H1 (cell line): ENCODE data around the gene WDR27. TPM values are rescaled to one million over a fixed set of nuclear protein-coding genes. Genes with fewer than 3 reads are reported as not detected.

Experiments used
- CHD7 ChIP-seq: fragments of 300-600 bp; sonication (generic); IDR thresholded peaks from 2 replicates; pipeline ENCODE4 v1.7.1; 2012; ENCODE audit warnings: low read length, moderate library complexity, mild to moderate bottlenecking, inconsistent platforms; ENCODE audit not compliant: insufficient replicate concordance
- RXRA ChIP-seq: IDR thresholded peaks from 2 replicates; pipeline ENCODE4 v1.6.1; 2011; ENCODE audit warnings: low read depth, mild to moderate bottlenecking, low read length, moderate library complexity; ENCODE audit not compliant: insufficient read depth
- polyA plus RNA-seq, 7 experiments: library from polyadenylated mRNA; depleted of rRNA in 3 of 7; stranded (reverse) in 5 of 7; unstranded in 2 of 7; fragments of >200 nt in 5 of 7; fragments of 200-250 nt in 2 of 7; gene quantifications; 1 replicate in 5 of 7; 2 replicates in 1 of 7; 4 replicates in 1 of 7; pipeline versions ENCODE4 v1.2.1 to v1.2.3, GENCODE V29; 2011 to 2013; ENCODE audit warnings: missing spikeins in 2 of 7, mixed read lengths in 2 of 7
- total RNA-seq: library from RNA; stranded (reverse); fragmentation: NEBNext Ultra II Directional; extraction: Animal tissue kit (Norgen Biotek cat#: 25700); gene quantifications from 2 replicates; pipeline ENCODE4 v1.2.1, GENCODE V29; 2021

Gene WDR27
- total and polyA plus RNA-seq, 2 of the 8 experiments (the other 6 are each of a cell fraction or from before 2014, with no cell fraction given), result 53.6 to 68.6 TPM

GRCh38 chr6:169650241-169650958 is 51.4 kb downstream of the WDR27 start (continued):
- TF ChIP-seq CHD7 (no peak), RXRA (no peak)
- TF ChIP-seq, all 59 proteins: peak for 0
